HCT116 (cell line): Measurements from ENCODE around the gene KAZN.

Source experiments
- EGR1 ChIP-seq: IDR thresholded peaks from 2 replicates; pipeline ENCODE4 v1.6.1; 2012; ENCODE audit warnings: low read depth
- EZH2phosphoT487 ChIP-seq: fragments of 200-600 bp; IDR thresholded peaks from 2 replicates; pipeline ENCODE4 v1.6.1; 2018; ENCODE audit warnings: antibody characterized with exemption, borderline replicate concordance
- POLR2A ChIP-seq: IDR thresholded peaks from 2 replicates; pipeline ENCODE4 v1.7.0; 2011; ENCODE audit warnings: borderline replicate concordance; ENCODE audit not compliant: insufficient read depth, insufficient read length; ENCODE audit errors: extremely low read depth
- POLR2AphosphoS5 ChIP-seq: IDR thresholded peaks from 2 replicates; pipeline ENCODE4 v1.6.1; 2011; ENCODE audit warnings: mild to moderate bottlenecking, low read depth, low read length, moderate library complexity
- RAD21 ChIP-seq: IDR thresholded peaks from 2 replicates; pipeline ENCODE4 v1.6.1; 2012; ENCODE audit warnings: low read depth, mild to moderate bottlenecking
- TF ChIP-seq, protein P1 (sequence below), 3 experiments: fragments of 200-600 bp in 1 of 3; sonication (generic) in 1 of 3; IDR thresholded peaks in 2 of 3; conservative IDR thresholded peaks in 1 of 3; 2 replicates each; pipeline ENCODE4 v1.5.1; 2012 to 2017; ENCODE audit warnings: low read depth in 2 of 3, low read length in 2 of 3, antibody characterized with exemption in 1 of 3, borderline replicate concordance in 1 of 3, control low read depth in 1 of 3, mild to moderate bottlenecking in 1 of 3, mixed read lengths in 1 of 3, mixed run types in 1 of 3, moderate library complexity in 1 of 3; ENCODE audit not compliant: insufficient read depth in 1 of 3
- TF ChIP-seq, protein P2 (sequence below): IDR thresholded peaks from 2 replicates; pipeline ENCODE4 v1.6.1; 2012

DNA sequence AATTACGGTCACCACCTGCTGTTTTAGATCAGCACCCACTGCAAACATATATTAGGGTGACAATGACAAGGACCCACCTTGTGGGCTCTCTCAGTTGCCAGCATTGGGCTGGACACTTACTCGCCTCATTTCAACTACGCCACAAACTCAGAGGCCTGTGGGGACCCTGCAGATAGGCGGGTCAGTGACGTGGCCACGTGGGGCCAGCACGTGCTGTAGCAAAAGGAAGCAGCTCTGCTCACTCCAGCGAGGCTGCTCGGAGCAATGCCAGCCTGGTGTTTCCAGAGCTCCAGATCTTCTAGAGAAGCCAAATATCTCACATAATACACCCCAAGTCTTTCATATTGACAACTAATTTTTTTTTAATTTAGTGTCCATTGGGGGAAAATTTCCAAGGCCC is 478.3 kb downstream of the KAZN start:
- TF ChIP-seq, protein P1, sequence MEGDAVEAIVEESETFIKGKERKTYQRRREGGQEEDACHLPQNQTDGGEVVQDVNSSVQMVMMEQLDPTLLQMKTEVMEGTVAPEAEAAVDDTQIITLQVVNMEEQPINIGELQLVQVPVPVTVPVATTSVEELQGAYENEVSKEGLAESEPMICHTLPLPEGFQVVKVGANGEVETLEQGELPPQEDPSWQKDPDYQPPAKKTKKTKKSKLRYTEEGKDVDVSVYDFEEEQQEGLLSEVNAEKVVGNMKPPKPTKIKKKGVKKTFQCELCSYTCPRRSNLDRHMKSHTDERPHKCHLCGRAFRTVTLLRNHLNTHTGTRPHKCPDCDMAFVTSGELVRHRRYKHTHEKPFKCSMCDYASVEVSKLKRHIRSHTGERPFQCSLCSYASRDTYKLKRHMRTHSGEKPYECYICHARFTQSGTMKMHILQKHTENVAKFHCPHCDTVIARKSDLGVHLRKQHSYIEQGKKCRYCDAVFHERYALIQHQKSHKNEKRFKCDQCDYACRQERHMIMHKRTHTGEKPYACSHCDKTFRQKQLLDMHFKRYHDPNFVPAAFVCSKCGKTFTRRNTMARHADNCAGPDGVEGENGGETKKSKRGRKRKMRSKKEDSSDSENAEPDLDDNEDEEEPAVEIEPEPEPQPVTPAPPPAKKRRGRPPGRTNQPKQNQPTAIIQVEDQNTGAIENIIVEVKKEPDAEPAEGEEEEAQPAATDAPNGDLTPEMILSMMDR (IDR thresholded peaks at IDR 0.05 in 2 of 3, conservative IDR thresholded peaks at IDR 0.05 in 1 of 3; ENCODE audit: borderline replicate concordance in 1 of 3, insufficient read depth in 1 of 3, low read depth in 2 of 3, low read length in 2 of 3), result no peak
- no peak for TF ChIP-seq POLR2AphosphoS5
- no peak for TF ChIP-seq RAD21
- no peak for TF ChIP-seq POLR2A
- TF ChIP-seq, protein P2, sequence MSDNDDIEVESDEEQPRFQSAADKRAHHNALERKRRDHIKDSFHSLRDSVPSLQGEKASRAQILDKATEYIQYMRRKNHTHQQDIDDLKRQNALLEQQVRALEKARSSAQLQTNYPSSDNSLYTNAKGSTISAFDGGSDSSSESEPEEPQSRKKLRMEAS, result no peak
- TF ChIP-seq EZH2phosphoT487, result no peak
- no peak for TF ChIP-seq EGR1
